Measurements from ENCODE around the gene PI4KB.

PI4KB gene

GRCh38 chr1:151286619-151287340 lies 40.4 kb downstream of the PI4KB start:
- H3K4ac ChIP-seq (ENCODE audit: low read depth in 1 of 2, low read length in 2 of 2) = no peak overlapping the region
- no peak overlapping the region for H3K14ac ChIP-seq (ENCODE audit: low read length in 2 of 2)
- H4K91ac ChIP-seq (ENCODE audit: low read length) = no peak overlapping the region
- H3K4me2 ChIP-seq (ENCODE audit: low read length, poor library complexity, severe bottlenecking) = no peak overlapping the region
- H2BK12ac ChIP-seq (ENCODE audit: low read length in 2 of 2) = no peak overlapping the region
- H3K4me3 ChIP-seq (ENCODE audit: insufficient read depth in 1 of 2, low read depth in 1 of 2, low read length in 2 of 2) = no peak overlapping the region
- H3K79me1 ChIP-seq (replicated peaks; ENCODE audit: low read length, poor library complexity, severe bottlenecking) = peaks cover 33% of the 10 kb centered on the region
- no peak overlapping the region for H2BK120ac ChIP-seq (ENCODE audit: low read depth, low read length)
- H3K23ac ChIP-seq (ENCODE audit: low read length in 2 of 2) = no peak overlapping the region
- no peak overlapping the region for H3K18ac ChIP-seq (ENCODE audit: low read depth in 1 of 2, low read length in 2 of 2)
- H2AFZ ChIP-seq (ENCODE audit: low read depth, low read length) = no peak overlapping the region
- no peaks in the 10 kb centered on the region for H3K9me3 ChIP-seq (ENCODE audit: control insufficient read depth, low read length)
- no peak overlapping the region for H4K8ac ChIP-seq (ENCODE audit: low read length)
- no peak overlapping the region for H2BK5ac ChIP-seq (ENCODE audit: low read depth, low read length, poor library complexity, severe bottlenecking)
- H2AK5ac ChIP-seq (ENCODE audit: low read length, severe bottlenecking) = no peak overlapping the region
- WGBS = 95% methylated on average over 10 of the region's 10 CpGs
- no peak overlapping the region for H2BK15ac ChIP-seq (ENCODE audit: low read depth, poor library complexity, severe bottlenecking)
- H3K4me1 ChIP-seq (ENCODE audit: control insufficient read depth, insufficient read depth, low read depth, low read length) = peaks cover 21% of the 10 kb centered on the region
- no peak overlapping the region for H3K9ac ChIP-seq (ENCODE audit: low read length)
- peaks cover 61% of the 10 kb centered on the region in 2 experiments for H3K36me3 ChIP-seq (ENCODE audit: control insufficient read depth in 1 of 2, insufficient read depth in 2 of 2, low read depth in 1 of 2, low read length in 2 of 2)
- no peak overlapping the region for H3K27ac ChIP-seq (ENCODE audit: low read length, poor library complexity, severe bottlenecking)
- DNase-seq = no peak
- H3K27me3 ChIP-seq (ENCODE audit: control insufficient read depth in 1 of 2, insufficient read depth in 1 of 2, low read length in 2 of 2) = no peaks in the 10 kb centered on the region

- H2AFZ ChIP-seq (ENCODE audit: low read depth, low read length) = no peak overlapping the region
- H4K91ac ChIP-seq (ENCODE audit: low read length) = no peak overlapping the region
Observed at GRCh38 chr1:151284013-151284577, 43.1 kb downstream of the PI4KB start.

GRCh38 chr1:151282883-151283725 lies 44.1 kb downstream of the PI4KB start:
- Histone ChIP-seq H4K91ac (ENCODE audit: low read length) (peak overlapping the region; percentile 70), H3K36me3 (ENCODE audit: control insufficient read depth in 1 of 2, insufficient read depth in 2 of 2, low read depth in 1 of 2, low read length in 2 of 2) (peaks cover 27 to 31% of the 10 kb centered on the region in 2 experiments), H2BK15ac (ENCODE audit: low read depth, poor library complexity, severe bottlenecking) (peak overlapping the region; percentile 62), H2BK5ac (ENCODE audit: low read depth, low read length, poor library complexity, severe bottlenecking) (no peak overlapping the region), H3K18ac (ENCODE audit: low read depth in 1 of 2, low read length in 2 of 2) (peak overlapping the region; percentile 76 to 96), H3K4me3 (ENCODE audit: insufficient read depth in 1 of 2, low read depth in 1 of 2, low read length in 2 of 2) (peak overlapping the region; percentile 84 to 95), H3K4ac (ENCODE audit: low read depth in 1 of 2, low read length in 2 of 2) (peak overlapping the region; percentile 93 to 94), H3K4me2 (ENCODE audit: low read length, poor library complexity, severe bottlenecking) (peak overlapping the region; percentile 69), H3K27me3 (ENCODE audit: control insufficient read depth in 1 of 2, insufficient read depth in 1 of 2, low read length in 2 of 2) (no peaks in the 10 kb centered on the region), H3K9ac (ENCODE audit: low read length) (peak overlapping the region; percentile 96), H3K23ac (ENCODE audit: low read length in 2 of 2) (peak overlapping the region in 1 of 2 experiments; percentile 54), H3K79me1 (replicated peaks; ENCODE audit: low read length, poor library complexity, severe bottlenecking) (peaks cover 15% of the 10 kb centered on the region), H3K14ac (ENCODE audit: low read length in 2 of 2) (peak overlapping the region; percentile 47 to 86), H2BK12ac (ENCODE audit: low read length in 2 of 2) (no peak overlapping the region), H3K9me3 (ENCODE audit: control insufficient read depth, low read length) (no peaks in the 10 kb centered on the region), H2AFZ (ENCODE audit: low read depth, low read length) (no peak overlapping the region), H2AK5ac (ENCODE audit: low read length, severe bottlenecking) (peak overlapping the region; percentile 36), H3K27ac (ENCODE audit: low read length, poor library complexity, severe bottlenecking) (peak overlapping the region; percentile 22), H2BK120ac (ENCODE audit: low read depth, low read length) (peak overlapping the region; percentile 84), H4K8ac (ENCODE audit: low read length) (peak overlapping the region; percentile 92), H3K4me1 (ENCODE audit: control insufficient read depth, insufficient read depth, low read depth, low read length) (peaks cover 19% of the 10 kb centered on the region)
- peak; percentile 35 for DNase-seq
- 25% methylated on average over 34 of the region's 44 CpGs for WGBS

More at GRCh38 chr1:151284013-151284577, 43.1 kb downstream of the PI4KB start:
- Histone ChIP-seq H4K8ac (ENCODE audit: low read length) (no peak overlapping the region), H3K27ac (ENCODE audit: low read length, poor library complexity, severe bottlenecking) (no peak overlapping the region), H3K27me3 (ENCODE audit: control insufficient read depth in 1 of 2, insufficient read depth in 1 of 2, low read length in 2 of 2) (no peaks in the 10 kb centered on the region), H2AK5ac (ENCODE audit: low read length, severe bottlenecking) (no peak overlapping the region), H3K9ac (ENCODE audit: low read length) (peak overlapping the region; percentile 96), H2BK5ac (ENCODE audit: low read depth, low read length, poor library complexity, severe bottlenecking) (no peak overlapping the region), H2BK12ac (ENCODE audit: low read length in 2 of 2) (no peak overlapping the region), H3K14ac (ENCODE audit: low read length in 2 of 2) (no peak overlapping the region), H2BK120ac (ENCODE audit: low read depth, low read length) (no peak overlapping the region), H3K4ac (ENCODE audit: low read depth in 1 of 2, low read length in 2 of 2) (no peak overlapping the region), H3K9me3 (ENCODE audit: control insufficient read depth, low read length) (no peaks in the 10 kb centered on the region), H3K36me3 (ENCODE audit: control insufficient read depth in 1 of 2, insufficient read depth in 2 of 2, low read depth in 1 of 2, low read length in 2 of 2) (peaks cover 37 to 41% of the 10 kb centered on the region in 2 experiments), H3K4me3 (ENCODE audit: insufficient read depth in 1 of 2, low read depth in 1 of 2, low read length in 2 of 2) (peak overlapping the region in 1 of 2 experiments; percentile 95), H3K79me1 (replicated peaks; ENCODE audit: low read length, poor library complexity, severe bottlenecking) (peaks cover 23% of the 10 kb centered on the region), H3K18ac (ENCODE audit: low read depth in 1 of 2, low read length in 2 of 2) (no peak overlapping the region), H3K23ac (ENCODE audit: low read length in 2 of 2) (peak overlapping the region in 1 of 2 experiments; percentile 66), H3K4me1 (ENCODE audit: control insufficient read depth, insufficient read depth, low read depth, low read length) (peaks cover 21% of the 10 kb centered on the region), H2BK15ac (ENCODE audit: low read depth, poor library complexity, severe bottlenecking) (no peak overlapping the region), H3K4me2 (ENCODE audit: low read length, poor library complexity, severe bottlenecking) (peak overlapping the region; percentile 69)
- WGBS = 92% methylated on average over 2 of the region's 2 CpGs
- DNase-seq = no peak
